ENCODE measurements around the gene COQ6.

DNA sequence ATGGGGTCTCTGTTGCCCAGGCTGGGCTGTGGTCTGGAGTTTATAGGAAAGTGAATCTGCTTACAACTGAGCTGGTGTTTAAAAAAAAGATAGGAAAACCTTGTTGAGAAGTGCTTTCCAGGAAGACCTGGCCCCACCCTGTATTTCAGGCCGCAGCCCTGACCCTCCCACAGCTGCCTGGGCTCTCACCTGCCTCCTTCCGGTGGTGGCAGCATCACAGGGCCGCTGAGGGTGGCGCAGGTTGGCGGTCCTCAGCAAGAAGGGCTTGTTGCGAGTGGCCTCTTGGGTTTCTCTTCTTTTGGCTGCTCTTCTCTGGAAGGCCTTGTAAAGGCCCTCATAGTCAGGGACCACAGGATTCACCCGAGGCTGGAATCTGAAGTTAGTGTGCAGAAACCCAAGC lies 7.9 kb upstream of the COQ6 start:
- no peak for TF ChIP-seq EZH2 (IDR thresholded peaks at IDR 0.05; ENCODE audit: low read depth)
- TF ChIP-seq, protein P1, sequence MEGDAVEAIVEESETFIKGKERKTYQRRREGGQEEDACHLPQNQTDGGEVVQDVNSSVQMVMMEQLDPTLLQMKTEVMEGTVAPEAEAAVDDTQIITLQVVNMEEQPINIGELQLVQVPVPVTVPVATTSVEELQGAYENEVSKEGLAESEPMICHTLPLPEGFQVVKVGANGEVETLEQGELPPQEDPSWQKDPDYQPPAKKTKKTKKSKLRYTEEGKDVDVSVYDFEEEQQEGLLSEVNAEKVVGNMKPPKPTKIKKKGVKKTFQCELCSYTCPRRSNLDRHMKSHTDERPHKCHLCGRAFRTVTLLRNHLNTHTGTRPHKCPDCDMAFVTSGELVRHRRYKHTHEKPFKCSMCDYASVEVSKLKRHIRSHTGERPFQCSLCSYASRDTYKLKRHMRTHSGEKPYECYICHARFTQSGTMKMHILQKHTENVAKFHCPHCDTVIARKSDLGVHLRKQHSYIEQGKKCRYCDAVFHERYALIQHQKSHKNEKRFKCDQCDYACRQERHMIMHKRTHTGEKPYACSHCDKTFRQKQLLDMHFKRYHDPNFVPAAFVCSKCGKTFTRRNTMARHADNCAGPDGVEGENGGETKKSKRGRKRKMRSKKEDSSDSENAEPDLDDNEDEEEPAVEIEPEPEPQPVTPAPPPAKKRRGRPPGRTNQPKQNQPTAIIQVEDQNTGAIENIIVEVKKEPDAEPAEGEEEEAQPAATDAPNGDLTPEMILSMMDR (conservative IDR thresholded peaks at IDR 0.05), result no peak

All from PC-9 (cell line).